ENCODE measurements around the gene CPEB3. TPM values are rescaled to one million over a fixed set of nuclear protein-coding genes. Genes with fewer than 3 reads are reported as not detected.
A peak's percentile ranks its signal among the peaks of the same experiment; 100 is the strongest.

The CPEB3 gene
- total and polyA plus RNA-seq, 3 experiments from 2014 or later: 1.6 to 2.1 (median 2.1) TPM

- Histone ChIP-seq H3K9me3 (ENCODE audit: low read length) (no peaks in the 10 kb centered on the region), H3K4me3 (ENCODE audit: low read length) (peak overlapping the region; percentile 79), H3K4me1 (ENCODE audit: insufficient read depth, low read length) (peaks cover 8% of the 10 kb centered on the region), H3K36me3 (ENCODE audit: insufficient read depth, low read length) (no peaks in the 10 kb centered on the region), H3K27ac (ENCODE audit: low read depth, low read length) (peak overlapping the region; percentile 63), H3K27me3 (ENCODE audit: insufficient read depth, low read length, poor library complexity, severe bottlenecking) (no peaks in the 10 kb centered on the region)
- Mint-ChIP-seq H3K36me3 (peaks cover 0 to 12% (median 1%) of the 10 kb centered on the region in 3 donors), H3K27me3 (no peaks in the 10 kb centered on the region), H3K4me3 (peak overlapping the region; percentile 90 to 99 (median 97)), H3K9me3 (no peaks in the 10 kb centered on the region), H3K27ac (peak overlapping the region; percentile 76 to 95 (median 88)), H3K4me1 (peaks cover 43 to 61% (median 53%) of the 10 kb centered on the region in 3 donors)
- ChIA-PET POLR2A (interaction anchor here (0.5 to 1.4 kb wide), 3 partner anchors 50 kb away, joined by 3 to 5 read pairs (median 3); partner anchors contain the start of genes CPEB3 and MARCHF5), CTCF (interaction anchor here (1.5 kb wide), 1 partner anchor 45 kb away, joined by 3 read pairs; no protein-coding TSS in a partner anchor)
- peak; percentile 4 to 46 (median 44) for DNase-seq
These were observed 50.4 kb downstream of the CPEB3 start for GRCh38 chr10:92240289-92241157.

GRCh38 chr10:92239600-92240288 is 51.1 kb downstream of the CPEB3 start:
- Histone ChIP-seq H3K27ac (ENCODE audit: low read depth, low read length) (peak overlapping the region; percentile 63), H3K4me3 (ENCODE audit: low read length) (peak overlapping the region; percentile 79), H3K9me3 (ENCODE audit: low read length) (no peaks in the 10 kb centered on the region), H3K36me3 (ENCODE audit: insufficient read depth, low read length) (no peaks in the 10 kb centered on the region), H3K27me3 (ENCODE audit: insufficient read depth, low read length, poor library complexity, severe bottlenecking) (no peaks in the 10 kb centered on the region), H3K4me1 (ENCODE audit: insufficient read depth, low read length) (peaks cover 8% of the 10 kb centered on the region)
- H3K27ac Mint-ChIP-seq: peak overlapping the region in 7 of 8 donors; percentile 76 to 95 (median 89)
- peaks cover 43 to 61% (median 53%) of the 10 kb centered on the region in 3 donors for H3K4me1 Mint-ChIP-seq
- peaks cover 0 to 15% (median 1%) of the 10 kb centered on the region in 3 donors for H3K36me3 Mint-ChIP-seq
- POLR2A ChIA-PET: interaction anchor here (1.4 kb wide), 1 partner anchor 51 kb away, joined by 3 read pairs; the partner anchor contains the start of genes CPEB3 and MARCHF5
- H3K9me3 Mint-ChIP-seq: no peaks in the 10 kb centered on the region
- CTCF ChIA-PET: interaction anchor here (1.2 to 1.5 kb wide), 2 partner anchors 28 to 46 kb away, joined by 3 to 4 read pairs; no protein-coding TSS in a partner anchor
- DNase-seq: peak; percentile 7 to 52 (median 36)
- no peaks in the 10 kb centered on the region for H3K27me3 Mint-ChIP-seq
- peak overlapping the region; percentile 90 to 99 (median 97) for H3K4me3 Mint-ChIP-seq

- peaks cover 0 to 18% (median 1%) of the 10 kb centered on the region in 3 donors for H3K36me3 Mint-ChIP-seq
- peak overlapping the region; percentile 81 to 97 (median 89) for H3K4me3 Mint-ChIP-seq
- no peaks in the 10 kb centered on the region for H3K9me3 Mint-ChIP-seq
- Histone ChIP-seq H3K4me1 (ENCODE audit: insufficient read depth, low read length) (peaks cover 8% of the 10 kb centered on the region), H3K4me3 (ENCODE audit: low read length) (peak overlapping the region; percentile 79), H3K9me3 (ENCODE audit: low read length) (no peaks in the 10 kb centered on the region), H3K27me3 (ENCODE audit: insufficient read depth, low read length, poor library complexity, severe bottlenecking) (no peaks in the 10 kb centered on the region), H3K27ac (ENCODE audit: low read depth, low read length) (no peak overlapping the region), H3K36me3 (ENCODE audit: insufficient read depth, low read length) (no peaks in the 10 kb centered on the region)
- H3K27me3 Mint-ChIP-seq: no peaks in the 10 kb centered on the region
- CTCF ChIA-PET: interaction anchor here (1.2 kb wide), 1 partner anchor 28 kb away, joined by 4 read pairs; no protein-coding TSS in a partner anchor
- H3K27ac Mint-ChIP-seq: peak overlapping the region in 7 of 8 donors; percentile 27 to 84 (median 66)
- POLR2A ChIA-PET: interaction anchor here (1.4 kb wide), 1 partner anchor 52 kb away, joined by 3 read pairs; the partner anchor contains the start of genes CPEB3 and MARCHF5
- H3K4me1 Mint-ChIP-seq: peaks cover 43 to 61% (median 53%) of the 10 kb centered on the region in 3 donors
- DNase-seq: no peak
These were observed 51.7 kb downstream of the CPEB3 start for GRCh38 chr10:92239151-92239599.

- Histone ChIP-seq H3K27ac (ENCODE audit: low read depth, low read length) (no peak overlapping the region), H3K27me3 (ENCODE audit: insufficient read depth, low read length, poor library complexity, severe bottlenecking) (no peaks in the 10 kb centered on the region), H3K4me3 (ENCODE audit: low read length) (no peak overlapping the region), H3K9me3 (ENCODE audit: low read length) (no peaks in the 10 kb centered on the region), H3K4me1 (ENCODE audit: insufficient read depth, low read length) (peaks cover 8% of the 10 kb centered on the region), H3K36me3 (ENCODE audit: insufficient read depth, low read length) (no peaks in the 10 kb centered on the region)
- Mint-ChIP-seq H3K36me3 (peaks cover 0 to 18% (median 3%) of the 10 kb centered on the region in 3 donors), H3K4me1 (peaks cover 43 to 59% (median 53%) of the 10 kb centered on the region in 3 donors), H3K9me3 (no peaks in the 10 kb centered on the region), H3K4me3 (peak overlapping the region; percentile 81 to 97 (median 89)), H3K27ac (peak overlapping the region in 5 of 8 donors; percentile 27 to 81 (median 63)), H3K27me3 (no peaks in the 10 kb centered on the region)
- DNase-seq: no peak
- ChIA-PET CTCF (interaction anchor here (1.2 kb wide), 1 partner anchor 27 kb away, joined by 4 read pairs; no protein-coding TSS in a partner anchor), POLR2A (interaction anchor here (0.6 kb wide), 1 partner anchor 128 kb away, joined by 3 read pairs; no protein-coding TSS in a partner anchor)
These were observed 52.2 kb downstream of the CPEB3 start for GRCh38 chr10:92238586-92239098.

GRCh38 chr10:92238054-92238585 is 52.8 kb downstream of the CPEB3 start:
- H3K27me3 Mint-ChIP-seq: no peaks in the 10 kb centered on the region
- ChIA-PET POLR2A (interaction anchor here (0.6 kb wide), 1 partner anchor 129 kb away, joined by 3 read pairs; no protein-coding TSS in a partner anchor), CTCF (interaction anchor here (1.2 kb wide), 1 partner anchor 27 kb away, joined by 4 read pairs; no protein-coding TSS in a partner anchor)
- no peak overlapping the region for H3K27ac ChIP-seq (ENCODE audit: low read depth, low read length)
- H3K9me3 ChIP-seq (ENCODE audit: low read length): no peaks in the 10 kb centered on the region
- H3K27me3 ChIP-seq (ENCODE audit: insufficient read depth, low read length, poor library complexity, severe bottlenecking): no peaks in the 10 kb centered on the region
- no peak overlapping the region for H3K4me3 ChIP-seq (ENCODE audit: low read length)
- H3K4me1 ChIP-seq (ENCODE audit: insufficient read depth, low read length): peaks cover 8% of the 10 kb centered on the region
- no peaks in the 10 kb centered on the region for H3K9me3 Mint-ChIP-seq
- peak overlapping the region in 2 of 8 donors; percentile 22 to 69 for H3K27ac Mint-ChIP-seq
- H3K4me1 Mint-ChIP-seq: peaks cover 38 to 54% (median 48%) of the 10 kb centered on the region in 3 donors
- H3K36me3 ChIP-seq (ENCODE audit: insufficient read depth, low read length): no peaks in the 10 kb centered on the region
- H3K36me3 Mint-ChIP-seq: peaks cover 0 to 18% (median 5%) of the 10 kb centered on the region in 3 donors
- H3K4me3 Mint-ChIP-seq: peak overlapping the region; percentile 15 to 92 (median 88)
- DNase-seq: no peak

- no peak overlapping the region for H3K27ac ChIP-seq (ENCODE audit: low read depth, low read length)
- Mint-ChIP-seq H3K4me1 (peaks cover 0 to 7% (median 2%) of the 10 kb centered on the region in 3 donors), H3K27ac (no peak overlapping the region), H3K9me3 (no peaks in the 10 kb centered on the region), H3K27me3 (no peaks in the 10 kb centered on the region), H3K4me3 (no peak overlapping the region), H3K36me3 (peaks cover 0 to 16% (median 11%) of the 10 kb centered on the region in 3 donors)
- H3K4me1 ChIP-seq (ENCODE audit: insufficient read depth, low read length): no peaks in the 10 kb centered on the region
- ChIA-PET CTCF (no interaction called here), POLR2A (no interaction called here)
- no peaks in the 10 kb centered on the region for H3K36me3 ChIP-seq (ENCODE audit: insufficient read depth, low read length)
- no peak for DNase-seq
- no peaks in the 10 kb centered on the region for H3K27me3 ChIP-seq (ENCODE audit: insufficient read depth, low read length, poor library complexity, severe bottlenecking)
- H3K9me3 ChIP-seq (ENCODE audit: low read length): no peaks in the 10 kb centered on the region
- H3K4me3 ChIP-seq (ENCODE audit: low read length): no peak overlapping the region
These were observed 59.7 kb downstream of the CPEB3 start for GRCh38 chr10:92231196-92231595.

- H3K36me3 ChIP-seq (ENCODE audit: insufficient read depth, low read length): no peaks in the 10 kb centered on the region
- H3K4me1 ChIP-seq (ENCODE audit: insufficient read depth, low read length): no peaks in the 10 kb centered on the region
- peak overlapping the region in 2 of 8 donors; percentile 12 to 61 for H3K27ac Mint-ChIP-seq
- H3K4me3 Mint-ChIP-seq: no peak overlapping the region
- no peak overlapping the region for H3K27ac ChIP-seq (ENCODE audit: low read depth, low read length)
- H3K9me3 Mint-ChIP-seq: no peaks in the 10 kb centered on the region
- no peaks in the 10 kb centered on the region for H3K27me3 Mint-ChIP-seq
- DNase-seq: no peak
- H3K4me3 ChIP-seq (ENCODE audit: low read length): no peak overlapping the region
- H3K9me3 ChIP-seq (ENCODE audit: low read length): no peaks in the 10 kb centered on the region
- ChIA-PET CTCF (no interaction called here), POLR2A (interaction anchor here (0.6 kb wide), 1 partner anchor 57 kb away, joined by 3 read pairs; no protein-coding TSS in a partner anchor)
- no peaks in the 10 kb centered on the region for H3K27me3 ChIP-seq (ENCODE audit: insufficient read depth, low read length, poor library complexity, severe bottlenecking)
- peaks cover 0 to 3% (median 0%) of the 10 kb centered on the region in 3 donors for H3K4me1 Mint-ChIP-seq
- peaks cover 0 to 8% (median 7%) of the 10 kb centered on the region in 3 donors for H3K36me3 Mint-ChIP-seq
These were observed 68.1 kb downstream of the CPEB3 start for GRCh38 chr10:92222603-92223262.
